Measurements from ENCODE around the gene ADPRHL1.
"Not testable (repeated sequence)": the region's sequence is repeated elsewhere in the genome, so short reads cannot be mapped to it uniquely, and the experiment has no call there.

Gene ADPRHL1

GRCh38 chr13:113378825-113379224 is 74.5 kb downstream of the ADPRHL1 start:
- H3K4me3 ChIP-seq (ENCODE audit: low read length) = no peak overlapping the region

GRCh38 chr13:113374511-113375175 is 78.6 kb downstream of the ADPRHL1 start:
- TF ChIP-seq EZH2phosphoT487 (IDR thresholded peaks at IDR 0.05; ENCODE audit: low read depth) (no peak), CTCF (IDR thresholded peaks at IDR 0.05; ENCODE audit: low read depth, low read length) (no peak)
- no peak overlapping the region for H2AFZ ChIP-seq (ENCODE audit: low read depth, low read length)
- H3K9me3 ChIP-seq (ENCODE audit: insufficient read depth, low read length) = no peaks in the 10 kb centered on the region
- H3K9ac ChIP-seq (ENCODE audit: low read length) = no peak overlapping the region
- H3K36me3 ChIP-seq (replicated peaks; ENCODE audit: low read depth, low read length) = no peaks in the 10 kb centered on the region
- H3K79me2 ChIP-seq (ENCODE audit: low read length) = no peaks in the 10 kb centered on the region
- H4K20me1 ChIP-seq (ENCODE audit: insufficient read depth, low read length) = no peaks in the 10 kb centered on the region
- H3K27me3 ChIP-seq (ENCODE audit: low read depth, low read length) = no peaks in the 10 kb centered on the region
- no peak overlapping the region for H3K27ac ChIP-seq (ENCODE audit: low read length)
- H3K4me3 ChIP-seq (ENCODE audit: low read length) = no peak overlapping the region
- H3K4me1 ChIP-seq (ENCODE audit: low read length) = peaks cover 4% of the 10 kb centered on the region; the same call in 1 of the 2 replicates
- H3K4me2 ChIP-seq (ENCODE audit: low read length) = no peak overlapping the region

More at GRCh38 chr13:113378825-113379224, 74.5 kb downstream of the ADPRHL1 start:
- H3K79me2 ChIP-seq (ENCODE audit: low read length) = no peaks in the 10 kb centered on the region
- no peaks in the 10 kb centered on the region for H3K27me3 ChIP-seq (ENCODE audit: low read depth, low read length)
- no peak for TF ChIP-seq CTCF (IDR thresholded peaks at IDR 0.05; ENCODE audit: low read depth, low read length)
- no peak for TF ChIP-seq EZH2phosphoT487 (IDR thresholded peaks at IDR 0.05; ENCODE audit: low read depth)
- no peak overlapping the region for H3K9ac ChIP-seq (ENCODE audit: low read length)
- H3K36me3 ChIP-seq (replicated peaks; ENCODE audit: low read depth, low read length) = no peaks in the 10 kb centered on the region
- H2AFZ ChIP-seq (ENCODE audit: low read depth, low read length) = no peak overlapping the region
- H3K9me3 ChIP-seq (ENCODE audit: insufficient read depth, low read length) = no peaks in the 10 kb centered on the region
- peaks cover 4% of the 10 kb centered on the region; the same call in 1 of the 2 replicates for H3K4me1 ChIP-seq (ENCODE audit: low read length)
- H4K20me1 ChIP-seq (ENCODE audit: insufficient read depth, low read length) = no peaks in the 10 kb centered on the region
- H3K27ac ChIP-seq (ENCODE audit: low read length) = no peak overlapping the region
- no peak overlapping the region for H3K4me2 ChIP-seq (ENCODE audit: low read length)

GRCh38 chr13:113373811-113374485 is 79.3 kb downstream of the ADPRHL1 start:
- TF ChIP-seq EZH2phosphoT487 (IDR thresholded peaks at IDR 0.05; ENCODE audit: low read depth) = no peak
- no peaks in the 10 kb centered on the region for H4K20me1 ChIP-seq (ENCODE audit: insufficient read depth, low read length)
- no peak overlapping the region for H3K27ac ChIP-seq (ENCODE audit: low read length)

GRCh38 chr13:113371701-113372100 is 81.6 kb downstream of the ADPRHL1 start:
- H3K27me3 ChIP-seq (ENCODE audit: low read depth, low read length); H3K4me2 ChIP-seq (ENCODE audit: low read length); H3K27ac ChIP-seq (ENCODE audit: low read length); H3K9me3 ChIP-seq (ENCODE audit: insufficient read depth, low read length); H3K4me3 ChIP-seq (ENCODE audit: low read length); H3K9ac ChIP-seq (ENCODE audit: low read length); H3K4me1 ChIP-seq (ENCODE audit: low read length); H3K36me3 ChIP-seq (replicated peaks; ENCODE audit: low read depth, low read length); H3K79me2 ChIP-seq (ENCODE audit: low read length); H2AFZ ChIP-seq (ENCODE audit: low read depth, low read length); H4K20me1 ChIP-seq (ENCODE audit: insufficient read depth, low read length): not testable (repeated sequence)

More at GRCh38 chr13:113373811-113374485, 79.3 kb downstream of the ADPRHL1 start:
- Histone ChIP-seq H3K27me3 (ENCODE audit: low read depth, low read length) (no peaks in the 10 kb centered on the region), H3K4me1 (ENCODE audit: low read length) (peaks cover 4% of the 10 kb centered on the region; the same call in 1 of the 2 replicates), H3K9me3 (ENCODE audit: insufficient read depth, low read length) (no peaks in the 10 kb centered on the region), H3K4me3 (ENCODE audit: low read length) (no peak overlapping the region), H3K9ac (ENCODE audit: low read length) (no peak overlapping the region), H2AFZ (ENCODE audit: low read depth, low read length) (no peak overlapping the region), H3K4me2 (ENCODE audit: low read length) (no peak overlapping the region), H3K79me2 (ENCODE audit: low read length) (no peaks in the 10 kb centered on the region), H3K36me3 (replicated peaks; ENCODE audit: low read depth, low read length) (no peaks in the 10 kb centered on the region)

GRCh38 chr13:113371061-113371460 is 82.2 kb downstream of the ADPRHL1 start:
- Histone ChIP-seq H3K36me3 (replicated peaks; ENCODE audit: low read depth, low read length) (no peaks in the 10 kb centered on the region), H4K20me1 (ENCODE audit: insufficient read depth, low read length) (no peaks in the 10 kb centered on the region), H3K79me2 (ENCODE audit: low read length) (no peaks in the 10 kb centered on the region), H3K4me1 (ENCODE audit: low read length) (no peaks in the 10 kb centered on the region), H3K9ac (ENCODE audit: low read length) (no peak overlapping the region), H3K27ac (ENCODE audit: low read length) (no peak overlapping the region), H3K9me3 (ENCODE audit: insufficient read depth, low read length) (no peaks in the 10 kb centered on the region), H3K4me3 (ENCODE audit: low read length) (no peak overlapping the region), H2AFZ (ENCODE audit: low read depth, low read length) (no peak overlapping the region), H3K27me3 (ENCODE audit: low read depth, low read length) (no peaks in the 10 kb centered on the region), H3K4me2 (ENCODE audit: low read length) (no peak overlapping the region)
- no peak for TF ChIP-seq CTCF (IDR thresholded peaks at IDR 0.05; ENCODE audit: low read depth, low read length)
- no peak for TF ChIP-seq EZH2phosphoT487 (IDR thresholded peaks at IDR 0.05; ENCODE audit: low read depth)
